HG02981 (cell line): Measurements from ENCODE around the gene SLC7A6OS.
"Not testable (repeated sequence)": the region's sequence is repeated elsewhere in the genome, so short reads cannot be mapped to it uniquely, and the experiment has no call there.

Source experiments
- ATAC-seq: cut with Tn5 transposase; IDR thresholded peaks from one replicate; pipeline ENCODE4 v1.9.1; 2021; ENCODE audit warnings: mild to moderate bottlenecking, moderate library complexity; ENCODE audit not compliant: unreplicated experiment

The SLC7A6OS gene

GRCh38 chr16:68299571-68300453 lies 10.9 kb downstream of the SLC7A6OS start:
- no peak for ATAC-seq

DNA sequence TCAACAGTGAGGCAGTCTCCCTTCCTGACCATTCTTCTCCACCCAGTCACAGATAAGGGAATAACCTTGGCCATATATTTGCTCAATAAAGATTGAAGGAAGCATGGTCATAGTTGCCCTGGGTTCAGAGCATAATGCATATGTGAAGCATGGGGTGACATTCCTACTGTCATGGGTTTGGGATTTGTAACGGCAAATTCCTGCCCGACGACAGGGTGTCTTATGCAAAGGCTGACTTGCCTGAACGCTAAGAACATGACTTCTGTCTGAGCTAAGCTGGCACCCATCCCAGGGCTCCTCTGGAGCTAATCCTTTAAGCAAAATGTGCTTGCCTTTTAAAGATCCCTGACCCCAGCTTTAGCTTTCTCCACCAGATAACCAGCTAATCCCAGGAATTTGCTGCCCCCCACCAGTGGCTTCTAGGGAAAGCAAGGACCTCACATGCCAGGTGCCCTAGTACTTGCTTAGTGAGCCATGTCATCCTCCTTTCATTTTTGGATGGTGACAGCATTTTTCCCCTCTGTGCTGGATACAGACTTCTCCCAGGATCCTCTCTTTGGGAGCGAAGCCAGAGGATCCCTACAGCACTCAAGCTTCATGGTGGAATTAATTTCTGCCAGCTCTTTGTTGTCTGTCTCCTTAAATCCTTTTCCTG lies 11.7 kb downstream of the SLC7A6OS start:
- no peak for ATAC-seq

DNA sequence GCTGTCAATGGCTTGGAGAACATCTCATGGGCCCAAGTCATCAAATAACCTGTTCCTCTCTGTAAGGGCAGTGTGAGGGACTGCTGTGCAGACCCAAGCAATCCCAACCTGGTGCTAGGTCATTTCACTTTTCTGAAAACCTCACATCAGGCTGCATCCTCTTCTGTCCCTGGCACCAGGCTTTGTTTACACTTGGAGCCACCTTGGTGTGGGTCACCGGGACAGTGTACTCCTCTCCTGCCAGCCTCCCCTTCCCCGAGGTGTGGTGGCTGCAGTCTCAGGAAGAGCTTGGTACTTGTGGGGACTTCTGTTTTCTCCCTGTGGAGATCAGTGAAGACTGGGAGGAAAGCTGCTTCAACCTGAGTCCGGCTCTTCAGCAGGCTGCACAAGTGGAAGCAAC lies 12.4 kb downstream of the SLC7A6OS start:
- no peak for ATAC-seq

GRCh38 chr16:68297908-68298307 lies 12.8 kb downstream of the SLC7A6OS start:
- no peak for ATAC-seq

DNA sequence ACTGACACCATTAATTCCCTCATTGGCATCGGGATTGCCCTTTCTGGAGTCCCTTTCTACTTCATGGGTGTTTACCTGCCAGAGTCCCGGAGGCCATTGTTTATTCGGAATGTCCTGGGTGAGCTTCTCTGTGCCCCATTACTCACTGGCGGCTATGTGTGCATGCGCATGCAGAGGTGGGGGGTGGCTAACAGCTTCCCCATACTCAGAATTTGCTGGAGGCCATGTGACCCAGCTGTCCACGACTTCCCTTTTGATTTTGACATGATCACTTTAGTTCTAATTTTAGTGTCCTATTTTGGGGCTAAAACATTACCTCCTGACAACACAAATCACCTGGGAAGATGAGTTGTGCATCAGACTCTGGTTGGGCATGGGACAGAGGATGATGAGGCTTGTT lies 14.1 kb downstream of the SLC7A6OS start:
- no peak for ATAC-seq

DNA sequence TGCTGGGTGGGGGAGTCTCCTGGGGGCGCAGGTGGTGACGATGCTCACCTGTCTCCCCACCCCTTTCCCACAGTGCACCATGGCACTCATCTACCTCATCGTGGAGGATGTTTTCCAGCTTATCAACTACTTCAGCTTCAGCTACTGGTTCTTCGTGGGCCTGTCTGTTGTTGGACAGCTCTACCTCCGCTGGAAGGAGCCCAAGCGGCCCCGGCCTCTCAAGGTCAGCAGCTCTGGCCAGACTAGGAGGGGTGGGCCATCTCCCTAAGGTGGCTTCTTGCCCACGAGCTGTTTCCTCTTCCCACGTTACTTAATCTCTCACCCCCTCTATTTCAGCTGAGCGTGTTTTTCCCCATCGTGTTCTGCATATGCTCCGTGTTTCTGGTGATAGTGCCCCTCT lies 14.5 kb downstream of the SLC7A6OS start:
- no peak for ATAC-seq

DNA sequence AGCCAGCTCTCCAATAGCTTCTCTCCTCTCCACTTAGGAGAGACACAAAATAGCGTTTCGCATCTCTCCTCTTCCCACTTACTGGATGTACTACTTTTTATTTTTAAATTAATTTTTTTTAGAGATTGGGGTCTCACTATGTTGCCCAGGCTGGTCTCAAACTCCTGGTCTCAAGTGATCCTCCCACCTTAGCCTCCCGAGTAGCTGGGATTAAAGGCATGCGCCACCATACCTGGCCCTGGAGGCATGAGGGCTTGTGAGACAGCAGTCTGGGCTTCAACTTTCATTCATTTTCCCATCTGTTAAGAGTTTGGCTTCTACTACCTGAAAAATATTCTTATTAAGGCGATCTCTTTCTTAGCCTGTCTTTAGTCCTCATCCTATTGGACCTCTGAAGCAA lies 18.3 kb downstream of the SLC7A6OS start:
- ATAC-seq: no peak

- no peak for ATAC-seq
These were observed 19.5 kb downstream of the SLC7A6OS start for GRCh38 chr16:68291227-68291626.

DNA sequence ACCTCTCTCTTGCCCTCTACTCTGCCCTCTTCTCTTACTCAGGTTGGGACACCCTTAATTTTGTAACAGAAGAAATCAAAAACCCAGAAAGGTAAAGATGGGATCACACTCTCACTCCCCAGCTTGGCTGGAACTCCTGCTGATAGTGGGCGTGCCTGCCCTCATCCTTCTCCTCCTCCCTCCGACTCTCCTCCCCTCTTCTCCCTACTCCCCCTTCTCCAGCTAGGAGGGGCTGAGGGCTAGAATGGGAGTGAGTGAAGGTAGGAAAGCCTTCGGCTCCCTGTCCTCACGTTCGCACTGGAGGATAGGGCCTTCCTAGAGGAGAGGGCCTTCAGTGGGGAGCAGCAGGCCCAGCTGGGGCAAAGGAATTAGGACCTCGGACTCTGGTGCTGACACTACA lies 20.3 kb downstream of the SLC7A6OS start:
- ATAC-seq: no peak

GRCh38 chr16:68289621-68290329 lies 21.0 kb downstream of the SLC7A6OS start:
- peak; percentile 85 for ATAC-seq

- ATAC-seq: no peak
These were observed 21.5 kb downstream of the SLC7A6OS start for GRCh38 chr16:68289202-68289601.

DNA sequence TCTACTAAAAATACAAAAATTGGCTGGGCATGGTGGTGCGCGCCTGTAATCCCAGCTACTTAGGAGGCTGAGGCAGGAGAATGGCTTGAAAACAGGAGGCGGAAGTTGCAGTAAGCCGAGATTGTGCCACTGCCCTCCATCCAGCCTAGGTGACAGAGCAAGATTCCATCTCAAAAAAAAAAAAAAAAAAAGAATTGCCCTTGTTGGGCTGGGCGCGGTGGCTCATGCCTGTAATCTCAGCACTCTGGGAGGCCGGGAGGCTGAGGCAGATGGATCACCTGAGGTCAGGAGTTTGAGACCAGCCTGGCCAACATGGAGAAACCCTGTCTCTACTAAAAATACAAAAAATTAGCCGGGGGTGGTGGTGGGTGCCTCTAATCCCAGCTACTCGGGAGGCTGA lies 21.9 kb downstream of the SLC7A6OS start:
- not testable (repeated sequence) for ATAC-seq

GRCh38 chr16:68288252-68288650 lies 22.5 kb downstream of the SLC7A6OS start:
- no peak for ATAC-seq

GRCh38 chr16:68287276-68288251 lies 23.2 kb downstream of the SLC7A6OS start:
- no peak for ATAC-seq

GRCh38 chr16:68286153-68287074 lies 24.3 kb downstream of the SLC7A6OS start:
- no peak for ATAC-seq

DNA sequence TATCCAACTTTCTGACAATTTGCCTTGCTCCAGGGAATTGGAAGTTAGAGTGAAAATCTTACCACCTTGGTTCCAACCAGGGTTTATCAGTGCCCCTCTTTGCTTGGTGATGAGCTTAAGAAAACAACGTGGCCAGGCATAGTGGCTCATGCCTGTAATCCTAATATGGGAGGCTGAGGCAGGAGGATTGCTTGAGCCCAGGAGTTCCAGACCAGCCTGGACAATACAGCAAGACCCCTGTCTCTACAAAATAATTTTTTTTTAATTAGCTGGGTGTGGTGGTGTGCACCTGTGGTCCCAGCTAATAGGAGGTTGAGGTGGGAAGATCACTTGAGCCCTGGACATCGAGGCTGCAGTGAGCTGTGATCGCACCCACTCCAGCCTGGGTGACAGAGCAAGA lies 25.1 kb downstream of the SLC7A6OS start:
- no peak for ATAC-seq

GRCh38 chr16:68284847-68285246 lies 25.9 kb downstream of the SLC7A6OS start:
- ATAC-seq: peak; percentile 49

DNA sequence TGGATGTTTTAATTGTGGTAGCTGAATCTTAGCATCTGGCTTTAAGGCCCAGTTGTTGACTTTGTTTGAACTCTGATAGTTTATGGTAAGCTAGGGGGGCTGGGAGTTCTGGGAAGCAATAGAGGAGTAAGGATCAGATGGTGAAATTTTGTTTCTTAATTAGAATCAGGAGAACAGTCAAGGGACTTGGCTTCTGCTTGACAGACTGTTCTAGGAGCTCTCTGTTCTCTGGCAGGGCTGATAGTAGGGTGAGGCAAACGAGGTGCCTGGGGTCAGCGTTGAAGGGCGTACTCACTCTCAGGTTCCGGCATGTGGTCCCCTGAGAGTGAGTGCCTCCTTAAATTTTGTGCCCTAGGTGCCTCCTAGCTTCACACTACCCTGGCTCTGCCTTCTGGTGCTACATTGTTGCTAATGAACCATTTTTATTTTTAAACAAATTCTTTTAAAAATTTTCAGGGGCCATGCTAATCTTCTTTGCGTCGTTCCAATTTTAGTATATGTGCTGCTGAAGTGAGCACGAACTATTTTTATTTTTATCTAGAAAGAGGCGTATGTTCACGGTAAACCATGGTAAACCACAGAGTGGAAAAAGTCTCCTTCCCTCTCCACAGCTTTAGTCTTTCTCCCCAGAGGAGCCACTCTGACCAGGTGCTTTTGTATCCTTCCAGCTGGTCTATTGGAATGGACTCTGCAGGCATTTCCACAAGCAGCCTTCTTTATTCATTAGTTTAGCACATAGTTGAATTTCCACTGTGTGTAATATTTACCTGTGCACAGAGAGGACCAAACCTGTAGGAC lies 26.7 kb downstream of the SLC7A6OS start:
- peak; percentile 43 for ATAC-seq

GRCh38 chr16:68283346-68283745 lies 27.4 kb downstream of the SLC7A6OS start:
- no peak for ATAC-seq
